Breast epithelium (tissue), 3 donors: ENCODE results near the gene KRTAP10-8.

Experiments
- CTCF ChIP-seq, 3 donors: fragments of 450-650 bp; IDR thresholded peaks; one replicate each; pipeline ENCODE4 v1.5.1; 2016 to 2017; ENCODE audit warnings: antibody characterized with exemption in 3 of 3, mild to moderate bottlenecking in 3 of 3, moderate library complexity in 3 of 3
- POLR2A ChIP-seq: fragments of 450-650 bp; IDR thresholded peaks from one replicate; pipeline ENCODE4 v1.6.1; 2016; ENCODE audit warnings: antibody characterized with exemption, mild to moderate bottlenecking, moderate library complexity
- POLR2AphosphoS5 ChIP-seq, 3 donors: sonication (generic); formaldehyde crosslinking; IDR thresholded peaks; one replicate each; pipeline ENCODE4 v1.6.1; 2017; ENCODE audit warnings: antibody characterized with exemption in 3 of 3

DNA sequence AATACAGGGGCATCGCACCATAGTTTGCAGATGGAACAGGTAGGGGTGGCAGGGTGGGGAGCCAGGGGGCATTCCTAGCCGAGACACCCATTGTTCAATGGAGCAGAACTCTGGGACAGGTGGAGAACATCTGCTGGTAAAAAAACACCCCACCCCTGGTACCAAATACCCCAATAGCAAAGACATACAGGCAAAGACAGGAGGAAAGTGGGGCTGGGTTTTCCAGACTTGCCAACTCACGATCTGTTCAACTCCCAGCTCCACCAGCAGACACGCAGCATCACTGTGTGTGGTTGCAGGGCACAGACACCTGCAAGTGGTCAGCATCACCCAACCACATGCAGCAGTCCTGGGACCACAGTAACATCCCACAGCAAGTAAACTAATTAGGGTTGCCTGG is 328 bp upstream of the KRTAP10-8 start:
- TF ChIP-seq CTCF (IDR thresholded peaks at IDR 0.05) (no peak), POLR2A (no peak), POLR2AphosphoS5 (IDR thresholded peaks at IDR 0.05) (no peak)
